Measurements from ENCODE around the gene GNB2. TPM values are rescaled to one million over a fixed set of nuclear protein-coding genes. Genes with fewer than 3 reads are reported as not detected.
"Not testable (repeated sequence)": the region's sequence is repeated elsewhere in the genome, so short reads cannot be mapped to it uniquely, and the experiment has no call there.

The GNB2 gene
- total RNA-seq, 1 experiment from 2014 or later: 70.6 TPM

DNA sequence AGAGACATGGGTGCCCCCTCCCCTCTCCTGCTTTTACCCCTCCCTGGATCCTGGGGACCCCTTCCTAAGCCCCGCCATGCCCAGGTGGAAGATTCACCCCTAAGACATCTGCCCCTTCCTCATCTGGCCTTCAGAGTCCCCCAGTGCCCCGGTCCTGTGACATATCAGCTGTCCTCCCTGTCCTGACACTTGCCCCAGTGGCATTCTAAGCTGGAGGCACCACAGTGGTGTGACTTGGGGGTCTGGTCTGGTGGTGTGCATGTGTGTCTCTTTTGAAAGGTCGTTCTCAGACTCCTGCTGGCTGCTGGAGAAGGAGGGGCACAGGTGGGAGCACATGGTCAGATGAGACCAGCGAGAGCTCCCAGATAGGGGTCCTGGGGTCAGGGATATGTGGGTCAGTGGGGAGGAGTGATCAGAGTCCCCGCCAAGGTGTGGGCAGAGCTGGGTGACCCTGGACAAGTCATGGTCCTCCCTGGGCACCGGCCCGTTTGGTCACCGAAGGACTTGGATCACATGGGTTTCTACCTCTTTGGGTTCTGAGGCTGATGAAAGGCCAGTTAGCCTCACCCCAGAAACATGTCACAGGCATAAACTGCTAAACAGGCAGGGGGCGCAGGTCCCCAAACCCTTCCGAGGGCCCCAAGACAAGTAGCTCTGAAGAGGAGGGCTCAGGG lies 31.5 kb upstream of the GNB2 start:
- no peak overlapping the region for H3K4me3 ChIP-seq
- no peaks in the 10 kb centered on the region for H3K4me1 ChIP-seq (replicated peaks)
- no peak for DNase-seq (ENCODE audit: low read depth in 1 of 2, low spot score in 2 of 2)
- no peaks in the 10 kb centered on the region for H3K9me3 ChIP-seq (replicated peaks)
- H3K36me3 ChIP-seq: no peaks in the 10 kb centered on the region
- no peak overlapping the region for H3K27ac ChIP-seq
- H3K27me3 ChIP-seq (replicated peaks): peaks cover 34% of the 10 kb centered on the region

DNA sequence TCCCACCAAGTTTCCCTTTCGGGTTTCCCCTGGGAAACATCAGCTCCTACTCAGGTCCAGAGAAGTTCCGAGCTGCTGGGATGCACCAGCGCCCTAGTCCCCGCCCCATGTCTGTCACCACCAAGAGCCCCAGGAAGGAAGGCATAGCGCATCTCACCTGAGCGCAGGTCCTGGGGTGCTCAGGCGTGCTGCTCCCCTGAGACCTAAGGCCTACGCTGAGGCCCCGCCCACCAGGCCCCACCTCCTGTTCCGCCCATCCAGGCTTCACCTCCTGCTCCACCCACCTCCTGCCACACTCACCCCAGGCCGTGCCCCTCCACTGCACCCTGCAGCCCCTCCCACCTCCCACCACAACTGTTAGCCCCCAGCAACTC lies 31.0 kb upstream of the GNB2 start:
- no peak for DNase-seq (ENCODE audit: low read depth in 1 of 2, low spot score in 2 of 2)
- Histone ChIP-seq H3K4me1 (replicated peaks) (no peaks in the 10 kb centered on the region), H3K27ac (no peak overlapping the region), H3K36me3 (no peaks in the 10 kb centered on the region), H3K9me3 (replicated peaks) (no peaks in the 10 kb centered on the region), H3K4me3 (no peak overlapping the region), H3K27me3 (replicated peaks) (peaks cover 32% of the 10 kb centered on the region)

DNA sequence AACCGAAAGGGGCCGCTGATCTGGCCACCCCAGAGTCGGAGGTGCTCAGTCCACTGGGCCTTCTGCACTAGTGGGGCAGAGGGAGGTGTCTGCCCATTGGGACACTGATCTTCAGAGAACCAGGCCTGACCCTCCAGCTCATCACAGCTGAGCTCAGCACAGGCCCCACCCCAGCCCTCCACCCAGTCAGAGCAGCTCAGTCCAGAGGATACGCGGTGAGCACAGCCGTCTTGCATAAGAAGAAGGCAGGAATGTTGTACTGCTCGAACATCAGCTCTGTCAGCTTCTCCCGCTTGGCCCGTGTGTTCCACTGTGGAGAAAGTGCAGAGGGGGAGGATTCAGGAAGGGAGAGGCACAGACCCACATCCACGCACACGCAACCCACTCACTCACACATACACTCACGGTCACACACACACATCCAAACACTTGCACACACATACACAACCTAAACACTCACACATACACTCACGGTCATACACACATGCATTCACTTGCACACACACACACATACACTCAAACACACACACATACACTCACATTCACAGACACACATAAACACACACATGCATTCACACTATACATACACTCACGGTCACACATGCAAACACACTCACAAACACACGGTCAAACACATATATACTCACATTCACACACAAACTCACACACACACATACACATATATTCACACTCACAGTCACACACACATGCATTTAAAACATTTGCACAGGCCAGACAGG lies 23.5 kb upstream of the GNB2 start:
- H3K4me1 ChIP-seq (replicated peaks): no peaks in the 10 kb centered on the region
- DNase-seq (ENCODE audit: low read depth in 1 of 2, low spot score in 2 of 2): no peak
- H3K4me3 ChIP-seq: no peak overlapping the region
- H3K27ac ChIP-seq: no peak overlapping the region
- H3K27me3 ChIP-seq (replicated peaks): peaks cover 23% of the 10 kb centered on the region
- H3K9me3 ChIP-seq (replicated peaks): no peaks in the 10 kb centered on the region
- no peaks in the 10 kb centered on the region for H3K36me3 ChIP-seq

DNA sequence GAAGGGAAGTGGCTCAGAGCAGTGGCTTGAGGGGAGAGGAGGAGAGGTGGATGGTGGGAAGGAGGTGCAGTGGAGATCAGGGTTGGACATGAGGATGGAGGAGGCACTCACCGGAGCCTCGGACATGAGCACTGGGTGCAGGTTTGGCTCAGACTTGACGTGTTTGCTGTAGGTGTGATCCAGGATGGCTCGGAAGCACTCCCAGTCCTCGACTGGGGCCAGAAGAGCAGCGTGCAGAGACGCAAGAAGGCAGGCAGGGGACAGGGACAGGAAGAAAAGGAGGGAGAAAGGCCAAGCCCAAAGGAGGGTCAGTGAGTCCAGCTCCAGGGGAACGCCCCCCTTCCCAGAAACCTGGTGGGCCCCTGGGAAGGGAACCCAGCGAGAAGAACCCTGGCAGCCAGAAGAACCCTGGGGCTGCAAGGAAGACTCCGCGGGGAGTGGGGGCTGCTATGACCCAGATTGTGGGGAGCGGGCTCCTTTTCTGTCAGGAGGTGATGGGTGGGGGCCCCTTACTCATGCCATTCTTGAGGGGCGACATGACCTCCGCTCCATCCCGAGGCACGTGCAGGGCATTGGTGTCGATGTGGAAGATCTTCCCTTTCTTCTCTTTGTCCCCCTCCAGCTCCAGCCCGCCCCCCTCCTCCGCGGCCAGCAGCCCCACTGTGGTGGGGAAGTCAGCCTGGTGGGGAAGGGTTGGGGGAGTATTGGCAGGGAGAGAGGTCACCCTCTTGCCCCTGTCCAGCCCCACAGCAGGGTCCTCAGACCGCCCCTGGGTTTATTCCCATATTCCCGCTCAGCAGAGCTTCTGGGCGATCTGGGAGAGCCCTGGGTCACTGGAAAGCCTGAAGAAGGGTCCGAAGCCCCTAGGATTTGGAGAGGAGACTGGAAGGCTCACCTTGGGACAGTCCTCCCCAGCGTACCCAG lies 18.4 kb upstream of the GNB2 start:
- Histone ChIP-seq H3K27me3 (replicated peaks) (peaks cover 24% of the 10 kb centered on the region), H3K27ac (no peak overlapping the region), H3K9me3 (replicated peaks) (peaks cover 9% of the 10 kb centered on the region; the same call in 1 of the 2 replicates), H3K4me3 (no peak overlapping the region), H3K4me1 (replicated peaks) (no peaks in the 10 kb centered on the region; the same call in 1 of the 2 replicates), H3K36me3 (no peaks in the 10 kb centered on the region)
- no peak for DNase-seq (ENCODE audit: low read depth in 1 of 2, low spot score in 2 of 2)

DNA sequence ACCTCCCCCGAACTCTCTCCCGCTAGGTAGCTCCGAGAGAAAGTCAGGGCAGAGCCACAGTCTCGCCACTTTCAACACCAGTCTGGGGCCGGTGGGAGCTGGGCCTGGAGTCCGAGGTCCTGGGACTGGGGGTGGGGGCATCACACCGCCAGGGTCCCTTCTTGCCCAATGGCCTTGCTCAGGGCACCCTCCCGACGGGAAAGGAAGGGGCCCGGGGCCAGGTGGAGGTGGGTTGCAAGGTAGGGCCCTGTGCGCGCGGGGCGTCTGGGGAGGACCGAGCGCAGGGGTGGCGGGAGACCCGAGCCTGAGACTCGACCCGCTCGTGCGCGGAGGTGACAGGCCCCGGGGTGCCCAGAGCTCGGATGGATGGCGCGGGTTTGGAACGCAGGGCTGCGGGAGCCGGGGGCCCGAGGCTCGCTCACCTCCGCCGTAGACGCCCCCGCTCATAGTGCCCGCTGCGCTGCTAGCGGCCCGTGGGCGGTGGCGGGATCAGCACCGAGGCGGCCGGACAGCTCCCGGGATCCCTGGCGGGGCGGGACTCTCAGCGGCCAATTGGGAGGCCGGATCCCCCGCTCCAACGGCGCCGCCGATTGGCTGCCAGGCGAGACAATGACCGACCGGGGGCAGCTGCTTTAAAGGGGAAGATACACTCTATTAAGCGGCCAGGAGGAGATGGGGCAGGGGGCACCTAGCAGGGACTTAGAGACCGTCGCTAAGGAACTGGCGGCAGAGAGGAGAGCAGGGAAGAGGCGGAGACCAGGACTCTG lies 17.4 kb upstream of the GNB2 start, which contains the start of gene ACTL6B:
Gene ACTL6B, minus strand, starts transcription at position 541 of the 767 bp plus-strand sequence. Its CDS starts 94 bp downstream, at position 447.
- DNase-seq (ENCODE audit: low read depth in 1 of 2, low spot score in 2 of 2): peak in 1 of 2 experiments; percentile 65
- Histone ChIP-seq H3K4me3 (no peak within 1 kb of the TSS), H3K36me3 (no peaks in the 10 kb centered on the region), H3K27me3 (replicated peaks) (peaks cover 24% of the 10 kb centered on the region), H3K4me1 (replicated peaks) (no peaks in the 10 kb centered on the region; the same call in 1 of the 2 replicates), H3K27ac (no peak within 1 kb of the TSS), H3K9me3 (replicated peaks) (peaks cover 9% of the 10 kb centered on the region; the same call in 1 of the 2 replicates)

DNA sequence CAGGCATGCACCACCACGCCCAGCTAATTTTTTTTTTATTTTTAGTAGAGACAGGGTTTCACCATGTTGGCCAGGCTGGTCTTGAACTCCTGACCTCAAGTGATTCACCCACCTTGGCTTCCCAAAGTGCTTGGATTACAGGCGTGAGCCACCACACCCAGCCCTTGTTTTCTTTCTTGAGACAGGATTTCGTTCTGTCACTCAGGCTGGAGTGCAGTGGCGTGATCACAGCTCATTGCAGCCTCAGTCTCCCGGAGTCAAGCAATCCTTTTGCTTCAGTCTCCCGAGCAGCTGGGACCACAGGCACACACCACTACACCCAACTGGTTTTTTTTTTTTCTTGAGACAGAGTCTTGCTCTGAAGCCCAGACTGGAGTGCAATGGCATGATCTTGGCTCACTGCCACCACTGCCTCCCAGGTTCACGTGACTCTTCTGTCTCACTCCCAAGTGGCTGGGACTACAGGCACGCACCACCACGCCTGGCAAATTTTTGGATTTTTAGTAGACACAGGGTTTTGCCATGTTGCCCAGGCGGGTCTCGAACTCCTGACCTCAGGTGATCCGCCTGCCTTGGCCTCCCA lies 11.3 kb upstream of the GNB2 start:
- DNase-seq (ENCODE audit: low read depth in 1 of 2, low spot score in 2 of 2); H3K36me3 ChIP-seq; H3K9me3 ChIP-seq (replicated peaks); H3K4me1 ChIP-seq (replicated peaks); H3K4me3 ChIP-seq; H3K27me3 ChIP-seq (replicated peaks); H3K27ac ChIP-seq: not testable (repeated sequence)

DNA sequence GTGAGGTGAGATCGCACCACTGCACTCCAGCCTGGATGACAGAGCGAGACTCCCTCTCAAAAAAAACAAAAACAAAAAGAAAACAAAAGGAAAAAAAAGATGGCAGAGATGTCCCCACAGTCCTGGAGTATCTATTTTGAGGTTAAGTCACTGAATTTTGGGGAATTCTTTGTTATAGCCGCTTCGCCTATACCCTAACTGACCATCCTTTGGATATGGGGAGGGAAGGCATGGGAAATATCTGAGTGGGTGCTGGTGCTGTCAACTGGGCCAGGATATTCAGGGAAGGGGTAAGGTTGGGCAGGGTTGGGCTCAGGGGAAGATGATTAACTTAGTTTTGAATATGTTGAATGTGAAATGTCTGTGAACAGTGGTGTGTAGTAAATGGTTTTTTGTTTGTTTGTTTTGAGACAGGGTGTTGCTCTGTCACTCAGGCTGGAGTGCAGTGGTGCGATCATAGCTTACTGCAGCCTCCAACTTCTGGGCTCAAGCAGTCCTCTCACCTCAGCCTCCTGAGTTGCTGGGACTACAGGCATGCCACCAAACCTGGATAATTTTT lies 8.3 kb upstream of the GNB2 start:
- Histone ChIP-seq H3K9me3 (replicated peaks) (no peaks in the 10 kb centered on the region; the same call in 1 of the 2 replicates), H3K4me3 (no peak overlapping the region), H3K27me3 (replicated peaks) (0 out of 2 replicates have a peak, but pooled peaks cover 6% of the 10 kb centered on the region), H3K36me3 (no peaks in the 10 kb centered on the region), H3K4me1 (replicated peaks) (no peaks in the 10 kb centered on the region), H3K27ac (no peak overlapping the region)
- no peak for DNase-seq (ENCODE audit: low read depth in 1 of 2, low spot score in 2 of 2)

DNA sequence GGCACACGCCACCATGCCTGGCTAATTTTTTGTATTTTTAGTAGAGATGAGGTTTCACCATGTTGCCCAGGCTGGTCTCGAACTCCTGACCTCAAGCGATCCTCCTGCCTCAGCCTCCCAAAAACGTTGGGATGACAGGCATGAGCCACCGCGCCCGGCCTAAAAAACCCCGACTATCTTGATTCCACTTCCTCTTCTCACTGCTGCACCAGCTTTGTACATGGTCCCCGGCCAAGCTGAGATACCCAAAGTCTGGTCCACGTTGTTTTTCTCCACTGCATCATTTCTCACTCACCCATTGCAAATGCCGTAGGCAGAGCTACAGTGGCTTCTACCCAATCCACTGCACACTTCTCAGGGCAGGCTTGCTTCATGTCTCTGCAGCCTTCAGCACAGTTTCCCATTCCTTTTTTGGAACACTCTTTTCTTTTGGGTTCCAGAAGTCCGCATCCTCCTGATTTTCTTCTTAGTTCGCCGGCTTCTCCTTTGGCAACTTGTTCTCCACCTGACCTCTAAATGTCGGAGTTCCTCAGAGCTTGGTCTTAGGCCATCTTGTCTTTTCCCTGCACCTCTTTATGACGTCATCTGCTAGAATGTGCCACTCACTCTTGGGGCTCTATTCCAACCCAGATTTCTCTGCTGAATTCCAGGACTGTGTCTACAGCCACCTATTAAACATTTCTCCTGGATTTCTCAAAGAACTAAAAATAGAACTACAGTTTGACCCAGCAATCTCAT lies 6.0 kb upstream of the GNB2 start:
- H3K27ac ChIP-seq: no peak overlapping the region
- no peaks in the 10 kb centered on the region for H3K4me1 ChIP-seq (replicated peaks)
- H3K27me3 ChIP-seq (replicated peaks): 0 out of 2 replicates have a peak, but pooled peaks cover 6% of the 10 kb centered on the region
- H3K4me3 ChIP-seq: no peak overlapping the region
- no peaks in the 10 kb centered on the region for H3K36me3 ChIP-seq
- H3K9me3 ChIP-seq (replicated peaks): no peaks in the 10 kb centered on the region; the same call in 1 of the 2 replicates
- no peak for DNase-seq (ENCODE audit: low read depth in 1 of 2, low spot score in 2 of 2)

DNA sequence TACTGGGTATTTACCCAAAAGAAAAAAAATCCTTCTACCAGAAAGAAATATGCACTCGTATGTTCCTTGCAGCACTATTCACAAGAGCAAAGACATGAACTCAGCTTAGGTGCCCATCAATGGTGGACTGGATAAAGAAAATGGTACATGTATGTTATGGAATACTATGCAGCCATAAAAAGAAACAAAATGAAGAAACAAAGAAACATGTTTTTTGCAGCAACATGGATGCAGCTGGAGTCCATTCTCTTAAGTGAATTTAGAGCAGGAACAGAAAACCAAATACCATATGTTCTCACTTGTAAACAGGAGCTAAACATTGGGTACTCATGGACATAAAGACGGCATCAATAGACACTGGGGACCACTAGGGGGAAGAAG lies 5.5 kb upstream of the GNB2 start:
- H3K4me3 ChIP-seq: no peak overlapping the region
- no peaks in the 10 kb centered on the region for H3K36me3 ChIP-seq
- no peaks in the 10 kb centered on the region; the same call in 1 of the 2 replicates for H3K9me3 ChIP-seq (replicated peaks)
- no peak for DNase-seq (ENCODE audit: low read depth in 1 of 2, low spot score in 2 of 2)
- H3K4me1 ChIP-seq (replicated peaks): peaks cover 4% of the 10 kb centered on the region; the same call in 1 of the 2 replicates
- no peak overlapping the region for H3K27ac ChIP-seq
- 0 out of 2 replicates have a peak, but pooled peaks cover 6% of the 10 kb centered on the region for H3K27me3 ChIP-seq (replicated peaks)

DNA sequence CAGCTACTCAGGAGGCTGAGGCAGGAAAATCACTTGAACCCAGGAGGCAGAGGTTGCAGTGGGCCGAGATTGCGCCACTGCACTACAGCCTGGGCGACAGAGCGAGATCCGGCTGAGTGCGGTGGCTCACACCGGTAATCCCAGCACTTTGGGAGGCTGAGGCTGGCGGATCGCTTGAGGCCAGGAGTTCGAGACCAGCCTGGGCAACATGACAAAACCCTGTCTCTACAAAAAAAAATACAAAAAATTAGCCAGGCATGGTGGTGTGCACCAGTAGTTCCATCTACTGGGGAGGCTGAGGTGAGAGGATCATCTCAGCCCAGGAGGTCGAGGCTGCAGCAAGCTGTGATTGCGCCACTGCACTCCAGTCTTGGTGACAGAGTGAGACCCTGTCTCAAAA lies 4.4 kb upstream of the GNB2 start:
- H3K36me3 ChIP-seq; H3K4me3 ChIP-seq; H3K9me3 ChIP-seq (replicated peaks); DNase-seq (ENCODE audit: low read depth in 1 of 2, low spot score in 2 of 2); H3K4me1 ChIP-seq (replicated peaks); H3K27ac ChIP-seq; H3K27me3 ChIP-seq (replicated peaks): not testable (repeated sequence)

DNA sequence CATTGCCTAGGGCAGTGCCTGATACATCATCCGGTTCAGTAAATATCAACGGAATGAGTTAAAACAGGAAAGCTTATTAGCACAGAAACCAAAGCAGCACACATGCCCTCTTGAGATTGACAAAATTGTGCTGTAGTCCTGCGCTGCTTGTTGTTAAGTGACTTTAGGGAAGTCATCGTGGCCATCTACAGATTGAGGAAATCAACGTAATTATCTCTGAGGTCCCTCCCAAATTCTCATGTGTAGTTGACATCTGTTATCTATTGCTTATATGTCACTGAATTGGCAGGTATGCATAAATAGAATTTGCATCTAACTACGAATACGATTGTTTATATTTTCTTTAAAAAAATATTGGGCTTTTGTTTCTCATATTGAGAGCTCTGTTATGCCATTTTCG lies 3.5 kb upstream of the GNB2 start:
- peaks cover 7% of the 10 kb centered on the region; the same call in 1 of the 2 replicates for H3K36me3 ChIP-seq
- H3K27ac ChIP-seq: no peak overlapping the region
- H3K27me3 ChIP-seq (replicated peaks): 0 out of 2 replicates have a peak, but pooled peaks cover 6% of the 10 kb centered on the region
- no peak for DNase-seq (ENCODE audit: low read depth in 1 of 2, low spot score in 2 of 2)
- no peak overlapping the region for H3K4me3 ChIP-seq
- no peaks in the 10 kb centered on the region; the same call in 1 of the 2 replicates for H3K9me3 ChIP-seq (replicated peaks)
- H3K4me1 ChIP-seq (replicated peaks): peaks cover 5% of the 10 kb centered on the region; the same call in 1 of the 2 replicates

All from SJSA1 (cell line).